ENCODE results near the gene DUSP12.
"Not testable (repeated sequence)": the region's sequence is repeated elsewhere in the genome, so short reads cannot be mapped to it uniquely, and the experiment has no call there.

Gene DUSP12

GRCh38 chr1:161727256-161727924, 22.2 kb upstream of the DUSP12 start:
- DNase-seq (ENCODE audit: low read depth), result no peak

- no peak for DNase-seq (ENCODE audit: low read depth)
Observed at GRCh38 chr1:161728376-161729226, 21.0 kb upstream of the DUSP12 start.

GRCh38 chr1:161730050-161730564, 19.5 kb upstream of the DUSP12 start:
- no peak for DNase-seq (ENCODE audit: low read depth)

GRCh38 chr1:161731241-161731640, 18.3 kb upstream of the DUSP12 start:
- DNase-seq (ENCODE audit: low read depth), result no peak

- no peak for DNase-seq (ENCODE audit: low read depth)
Observed at GRCh38 chr1:161731981-161732718, 17.4 kb upstream of the DUSP12 start.

GRCh38 chr1:161733526-161733925, 16.1 kb upstream of the DUSP12 start:
- DNase-seq (ENCODE audit: low read depth), result no peak

- DNase-seq (ENCODE audit: low read depth), result no peak
Observed at GRCh38 chr1:161735837-161736236, 13.7 kb upstream of the DUSP12 start.

GRCh38 chr1:161736335-161736969, 13.1 kb upstream of the DUSP12 start:
- DNase-seq (ENCODE audit: low read depth), result no peak

GRCh38 chr1:161737625-161738024, 12.0 kb upstream of the DUSP12 start:
- DNase-seq (ENCODE audit: low read depth), result no peak

GRCh38 chr1:161738627-161739287, 10.8 kb upstream of the DUSP12 start:
- DNase-seq (ENCODE audit: low read depth), result no peak

- DNase-seq (ENCODE audit: low read depth), result no peak
Observed at GRCh38 chr1:161739865-161740566, 9.6 kb upstream of the DUSP12 start.

GRCh38 chr1:161740921-161741320, 8.7 kb upstream of the DUSP12 start:
- no peak for DNase-seq (ENCODE audit: low read depth)

GRCh38 chr1:161743231-161743630, 6.4 kb upstream of the DUSP12 start:
- no peak for DNase-seq (ENCODE audit: low read depth)

GRCh38 chr1:161747801-161748200, 1.8 kb upstream of the DUSP12 start:
- DNase-seq (ENCODE audit: low read depth), result no peak

- peak; percentile 24 for DNase-seq (ENCODE audit: low read depth)
Observed at GRCh38 chr1:161763522-161764098, 14.0 kb downstream of the DUSP12 start.

GRCh38 chr1:161766102-161766981, 16.8 kb downstream of the DUSP12 start, which contains the start of gene ATF6:
ATF6 (plus strand) TSS chr1:161766320; CDS start chr1:161766361, 41 bp downstream.
- DNase-seq (ENCODE audit: low read depth), result peak; percentile 66

- no peak for DNase-seq (ENCODE audit: low read depth)
Observed at GRCh38 chr1:161768461-161768860, 18.9 kb downstream of the DUSP12 start.

GRCh38 chr1:161768986-161769672, 19.5 kb downstream of the DUSP12 start:
- no peak for DNase-seq (ENCODE audit: low read depth)

GRCh38 chr1:161769673-161770045, 20.1 kb downstream of the DUSP12 start:
- not testable (repeated sequence) for DNase-seq (ENCODE audit: low read depth)

All from stimulated activated CD4-positive, alpha-beta T cell treated with anti-CD3 and anti-CD28 coated beads, Interleukin-2, amount 100 ng/mL, for 4 hours (primary cell).